A673 (cell line): ENCODE measurements around the gene CFAP58. TPM values are rescaled to one million over a fixed set of nuclear protein-coding genes. Genes with fewer than 3 reads are reported as not detected.

ENCODE experiments used
- BruUV-seq: library from RNA; stranded (reverse); fragments of 400-500 nt; replicated peaks from 2 replicates; lab custom pipeline; 2021; lab: Mats Ljungman, UMichigan
- CTCF ChIA-PET: fragments of 300-600 bp; sonication (Branson Sonifier 250); formaldehyde crosslinking; loops from one replicate; lab custom pipeline; 2022; ENCODE audit warnings: antibody characterized with exemption; lab: Charles Lee
- POLR2A ChIA-PET: fragments of 300-600 bp; sonication (Branson Sonifier 250); formaldehyde crosslinking; loops from one replicate; lab custom pipeline; 2022; ENCODE audit warnings: antibody characterized with exemption; ENCODE audit not compliant: low non-redundant PET; lab: Charles Lee
- DNase-seq: peaks from one replicate; pipeline ENCODE4 v3.0.0-alpha.2; 2015; ENCODE audit warnings: low spot score
- H3K27ac ChIP-seq: fragments of 200-600 bp; sonication (generic); 2 replicates; pipeline ENCODE4 v1.5.1; 2016; ENCODE audit warnings: mixed run types, low read depth, mild to moderate bottlenecking, mixed read lengths, antibody characterized with exemption, low read length; ENCODE audit not compliant: poor library complexity, severe bottlenecking
- H3K27me3 ChIP-seq: fragments of 200-600 bp; sonication (generic); replicated peaks from 2 replicates; pipeline ENCODE4 v1.6.1; 2017; ENCODE audit warnings: mixed run types, low read depth, mild to moderate bottlenecking, mixed read lengths, antibody characterized with exemption, low read length; ENCODE audit not compliant: insufficient read depth, poor library complexity
- H3K36me3 ChIP-seq: fragments of 200-600 bp; sonication (generic); 2 replicates; pipeline ENCODE4 v1.6.1; 2016; ENCODE audit warnings: mixed run types, mild to moderate bottlenecking, mixed read lengths, antibody characterized with exemption, low read length; ENCODE audit not compliant: insufficient read depth, poor library complexity, severe bottlenecking
- H3K4me1 ChIP-seq: fragments of 200-600 bp; sonication (generic); 2 replicates; pipeline ENCODE4 v1.6.1; 2017; ENCODE audit warnings: mixed run types, mild to moderate bottlenecking, mixed read lengths, antibody characterized with exemption, low read length; ENCODE audit not compliant: insufficient read depth, poor library complexity, severe bottlenecking
- H3K4me3 ChIP-seq: fragments of 200-600 bp; sonication (generic); 2 replicates; pipeline ENCODE4 v1.5.1; 2016; ENCODE audit warnings: low read depth, mixed run types, mild to moderate bottlenecking, mixed read lengths, low read length; ENCODE audit not compliant: poor library complexity, severe bottlenecking
- H3K9me3 ChIP-seq: fragments of 200-600 bp; sonication (generic); 2 replicates; pipeline ENCODE4 v1.6.1; 2016; ENCODE audit warnings: mixed run types, low read depth, mild to moderate bottlenecking, mixed read lengths, antibody characterized with exemption, low read length; ENCODE audit not compliant: poor library complexity, severe bottlenecking
- CTCF ChIP-seq: fragments of 300-800, 200-600 bp; sonication (generic); conservative IDR thresholded peaks from 2 replicates; pipeline ENCODE4 v1.5.1; 2017; ENCODE audit warnings: low read depth, mild to moderate bottlenecking, antibody characterized with exemption, low read length, moderate library complexity, mixed read lengths
- EZH2 ChIP-seq: fragments of 200-600 bp; sonication (generic); IDR thresholded peaks from 2 replicates; pipeline ENCODE4 v1.6.1; 2017; ENCODE audit warnings: borderline replicate concordance, low read depth, mild to moderate bottlenecking, mixed read lengths, antibody characterized with exemption, low read length; ENCODE audit not compliant: poor library complexity, severe bottlenecking
- intact Hi-C: fragments of 100-400 bp; cut with micrococcal nuclease; formaldehyde crosslinking; loops from one replicate; pipeline ENCODE4 v1.10.0; 2022; ENCODE audit not compliant: unreplicated experiment
- total RNA-seq: library from RNA; stranded (reverse); gene quantifications from 2 replicates; pipeline ENCODE4 v1.2.3, GENCODE V29; 2021

CFAP58 gene
- total RNA-seq, 1 experiment from 2014 or later, result 0.17 TPM

- Histone ChIP-seq H3K27me3 (no peaks in the 10 kb centered on the region), H3K4me3 (no peak overlapping the region), H3K36me3 (no peaks in the 10 kb centered on the region), H3K4me1 (peaks cover 52% of the 10 kb centered on the region), H3K27ac (peak overlapping the region; percentile 48), H3K9me3 (no peaks in the 10 kb centered on the region)
- ChIA-PET CTCF (no interaction called here), POLR2A (no interaction called here)
- BruUV-seq, result no TSS peak
- intact Hi-C loops, result no loop called here
- TF ChIP-seq CTCF (no peak), EZH2 (no peak)
- no peak for DNase-seq
Observed at GRCh38 chr10:104323085-104323484, 30.5 kb upstream of the CFAP58 start.

GRCh38 chr10:104323760-104324201 lies 29.9 kb upstream of the CFAP58 start:
- DNase-seq, result no peak
- Histone ChIP-seq H3K9me3 (no peaks in the 10 kb centered on the region), H3K27me3 (no peaks in the 10 kb centered on the region), H3K36me3 (no peaks in the 10 kb centered on the region), H3K4me3 (no peak overlapping the region), H3K4me1 (peaks cover 59% of the 10 kb centered on the region), H3K27ac (peak overlapping the region; percentile 48)
- ChIA-PET CTCF (no interaction called here), POLR2A (no interaction called here)
- TF ChIP-seq CTCF (no peak), EZH2 (no peak)
- intact Hi-C loops, result no loop called here
- BruUV-seq, result no TSS peak

- no TSS peak for BruUV-seq
Observed at GRCh38 chr10:104324221-104324686, 29.4 kb upstream of the CFAP58 start.

More at GRCh38 chr10:104324221-104324686, 29.4 kb upstream of the CFAP58 start:
- H3K27ac ChIP-seq, result no peak overlapping the region
- no peak overlapping the region for H3K4me3 ChIP-seq
- H3K27me3 ChIP-seq, result no peaks in the 10 kb centered on the region
- no peak for TF ChIP-seq EZH2
- no peak for TF ChIP-seq CTCF
- intact Hi-C loops, result no loop called here
- peaks cover 64% of the 10 kb centered on the region for H3K4me1 ChIP-seq
- ChIA-PET POLR2A (no interaction called here), CTCF (no interaction called here)
- H3K9me3 ChIP-seq, result no peaks in the 10 kb centered on the region
- DNase-seq, result no peak
- no peaks in the 10 kb centered on the region for H3K36me3 ChIP-seq
